Stimulated activated effector memory CD8-positive, alpha-beta T cell treated with anti-CD3 and anti-CD28 coated beads, Interleukin-12 subunit alpha, Interleukin-12 subunit beta, amount 100 ng/mL, for 72 hours (primary cell): ENCODE data around the gene PLAAT2.
"Not testable (repeated sequence)": the region's sequence is repeated elsewhere in the genome, so short reads cannot be mapped to it uniquely, and the experiment has no call there.

Experiments
- ATAC-seq: fragments of 150-1000 bp; cut with Tn5 transposase; 2 replicates; pipeline ENCODE4 v1.10.0; 2021
- DNase-seq, 2 donors: peaks; one replicate each; pipeline ENCODE4 v3.0.0; 2021 to 2022; ENCODE audit warnings: low spot score in 2 of 2
- H3K27ac Mint-ChIP-seq: one replicate; pipeline ENCODE4 v1.8.0; 2022; ENCODE audit warnings: mild to moderate bottlenecking, mixed read lengths
- H3K36me3 Mint-ChIP-seq: one replicate; pipeline ENCODE4 v1.8.0; 2022; ENCODE audit warnings: mild to moderate bottlenecking, mixed read lengths
- H3K4me1 Mint-ChIP-seq: one replicate; pipeline ENCODE4 v1.8.0; 2022; ENCODE audit warnings: mixed read lengths
- H3K4me3 Mint-ChIP-seq: one replicate; pipeline ENCODE4 v1.8.0; 2022; ENCODE audit warnings: mild to moderate bottlenecking, mixed read lengths
- H3K9me3 Mint-ChIP-seq: one replicate; pipeline ENCODE4 v1.8.0; 2022; ENCODE audit warnings: mixed read lengths

Gene PLAAT2

DNA sequence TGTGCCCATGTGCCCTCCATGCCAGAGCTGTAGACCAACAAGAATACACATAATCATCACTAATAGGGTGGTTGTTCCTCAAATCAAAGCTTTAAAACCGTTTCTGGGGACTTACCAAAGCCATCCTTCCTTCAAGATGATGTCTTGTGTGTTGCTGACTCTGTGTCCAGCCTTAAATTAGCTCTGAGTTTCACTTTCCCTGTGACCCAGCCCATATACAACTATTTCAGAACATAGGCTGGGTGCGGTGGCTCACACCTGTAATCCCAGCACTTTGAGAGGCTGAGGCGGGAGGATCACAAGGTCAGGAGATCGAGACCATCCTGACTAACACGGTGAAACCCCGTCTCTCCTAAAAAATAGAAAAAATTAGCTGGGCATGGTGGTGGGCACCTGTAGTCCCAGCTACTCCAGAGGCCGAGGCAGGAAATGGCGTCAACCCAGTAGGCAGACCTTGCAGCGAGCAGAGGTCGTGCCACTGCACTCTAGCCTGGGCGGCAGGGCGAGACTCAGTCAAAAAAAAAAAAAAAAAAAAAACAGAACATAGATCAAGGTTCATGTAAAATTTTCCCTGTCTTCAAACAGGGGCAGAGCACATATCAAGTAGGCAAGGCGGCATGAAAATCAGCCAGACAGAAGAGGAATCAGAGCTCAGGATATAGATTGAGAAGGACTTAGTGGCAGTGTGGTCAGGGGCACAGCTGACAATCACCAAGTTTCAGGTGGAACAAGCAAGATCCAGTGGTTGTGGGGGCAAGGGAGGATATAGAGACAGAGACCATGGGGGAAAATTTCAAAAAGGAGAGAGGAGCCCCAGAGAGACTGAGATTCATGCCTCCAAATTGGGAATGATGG, at the start of gene PLAAT2:
Gene PLAAT2, minus strand, starts transcription at position 179 of the 855 bp plus-strand sequence. Its CDS starts 55 bp downstream, at position 124.
- no peak within 1 kb of the TSS for H3K27ac Mint-ChIP-seq
- H3K36me3 Mint-ChIP-seq: peaks cover 11% of the 10 kb centered on the region
- DNase-seq (peak in 1 of 2 donors; percentile 23), ATAC-seq (no peak)
- H3K4me3 Mint-ChIP-seq: peak within 1 kb of the TSS; percentile 15
- H3K9me3 Mint-ChIP-seq: no peaks in the 10 kb centered on the region
- peaks cover 49% of the 10 kb centered on the region for H3K4me1 Mint-ChIP-seq

DNA sequence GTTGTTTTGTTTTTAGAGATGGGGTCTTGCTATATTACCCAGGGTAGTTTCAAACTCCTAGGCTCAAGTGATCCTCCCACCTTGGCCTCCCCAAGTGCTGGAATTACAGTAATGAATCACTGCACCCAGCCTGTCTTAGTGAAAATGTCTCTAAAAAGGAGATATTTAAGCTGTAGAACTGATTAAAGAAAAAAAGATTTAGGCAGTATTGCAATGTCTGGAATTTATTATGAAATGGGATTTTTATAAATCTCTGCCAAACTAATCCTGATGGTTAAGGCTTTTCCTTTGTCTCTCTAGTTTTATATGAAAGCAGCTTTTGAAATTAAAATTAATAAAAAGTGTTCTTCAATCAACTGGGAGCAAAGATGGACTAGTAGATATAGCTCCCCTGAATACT, 49.0 kb upstream of the PLAAT2 start:
- Mint-ChIP-seq H3K36me3 (no peaks in the 10 kb centered on the region), H3K4me1 (peaks cover 35% of the 10 kb centered on the region), H3K4me3 (no peak overlapping the region), H3K27ac (no peak overlapping the region), H3K9me3 (no peaks in the 10 kb centered on the region)
- ATAC-seq (no peak), DNase-seq (no peak)

DNA sequence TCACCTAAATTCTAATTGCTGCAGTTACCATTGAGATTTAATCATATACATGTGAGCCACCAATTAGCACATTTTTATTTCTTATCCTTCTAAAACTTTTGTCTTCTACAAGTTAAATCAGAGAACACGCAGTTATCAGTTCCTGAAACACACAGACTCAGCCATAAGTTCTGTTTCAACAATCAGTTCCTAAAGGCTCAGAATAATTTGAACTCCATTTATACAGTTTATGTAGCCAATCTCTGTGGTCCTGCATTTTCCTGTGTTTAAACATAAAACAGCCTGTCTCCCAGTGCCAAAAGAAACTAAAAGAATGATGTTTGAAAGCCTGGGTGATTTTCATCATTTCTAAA, 48.2 kb upstream of the PLAAT2 start:
- no peaks in the 10 kb centered on the region for H3K36me3 Mint-ChIP-seq
- no peaks in the 10 kb centered on the region for H3K9me3 Mint-ChIP-seq
- H3K4me3 Mint-ChIP-seq: no peak overlapping the region
- ATAC-seq: no peak
- no peak overlapping the region for H3K27ac Mint-ChIP-seq
- DNase-seq: no peak
- H3K4me1 Mint-ChIP-seq: peaks cover 43% of the 10 kb centered on the region

DNA sequence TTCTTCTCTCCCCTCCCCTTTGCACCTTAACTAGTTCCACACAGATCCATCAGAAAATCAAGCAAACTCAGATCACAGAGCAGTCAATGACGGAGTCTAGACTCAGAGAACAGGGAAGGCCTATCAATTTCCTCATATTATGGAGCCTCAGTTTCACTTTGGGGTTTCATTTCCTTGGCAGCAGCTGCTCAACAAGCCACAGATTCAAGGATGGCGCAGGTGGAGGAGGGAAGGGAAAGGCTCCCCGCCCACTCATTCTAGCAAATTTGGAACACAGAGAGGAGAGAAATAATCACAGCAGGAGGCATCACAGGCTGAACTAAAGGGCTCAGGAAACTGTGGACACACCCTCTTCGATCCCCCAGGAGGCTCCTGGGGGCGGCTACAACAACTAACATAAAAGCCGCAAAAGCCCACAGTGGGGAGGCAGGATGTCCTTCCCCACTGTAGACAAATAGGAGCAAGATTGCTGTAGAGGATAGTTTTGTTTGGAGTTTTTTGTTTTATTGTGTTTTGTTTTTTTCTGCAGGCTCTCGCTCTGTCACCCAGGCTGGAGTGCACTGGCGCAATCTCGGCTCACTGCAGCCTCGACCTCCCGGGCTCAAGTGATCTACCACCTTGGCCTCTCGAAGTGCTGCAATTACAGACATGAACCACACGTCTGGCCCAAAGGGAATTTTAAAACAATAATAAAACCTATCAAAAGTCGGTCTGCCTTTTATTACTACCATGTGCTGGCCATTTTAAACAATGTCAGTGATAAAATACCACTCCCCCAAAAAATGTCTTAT, 47.6 kb upstream of the PLAAT2 start:
- DNase-seq (no peak), ATAC-seq (no peak)
- H3K36me3 Mint-ChIP-seq: no peaks in the 10 kb centered on the region
- H3K4me3 Mint-ChIP-seq: no peak overlapping the region
- no peaks in the 10 kb centered on the region for H3K9me3 Mint-ChIP-seq
- H3K27ac Mint-ChIP-seq: peak overlapping the region; percentile 84
- H3K4me1 Mint-ChIP-seq: peaks cover 45% of the 10 kb centered on the region

DNA sequence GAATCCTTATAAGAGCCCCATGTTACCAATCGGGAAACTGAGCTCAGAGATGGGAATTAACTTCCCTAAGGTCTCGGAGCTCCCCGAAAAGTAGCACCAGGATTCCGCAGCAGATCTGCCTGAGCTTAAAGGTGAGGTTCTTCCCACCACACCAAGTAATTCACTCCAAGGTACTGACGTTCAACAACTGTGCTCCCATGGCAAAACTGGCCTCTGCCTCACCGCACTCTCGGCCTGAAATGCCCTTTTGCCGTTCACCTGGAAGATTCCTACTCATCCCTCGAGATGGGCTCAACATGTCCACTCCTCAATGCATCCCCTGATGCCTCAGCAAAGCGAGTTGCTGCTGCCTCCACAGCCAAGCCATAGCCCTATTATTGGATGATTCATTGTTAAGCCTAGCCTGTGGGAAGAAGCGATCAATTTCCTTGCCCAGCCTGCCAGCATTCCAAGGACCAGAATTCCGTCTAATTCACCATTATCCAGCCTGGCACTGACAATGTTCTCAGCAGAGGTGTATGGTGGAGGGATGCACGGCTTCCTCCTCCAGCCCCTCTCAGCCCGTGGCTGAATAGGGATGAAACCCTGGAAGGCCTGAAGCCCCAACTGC, 46.9 kb upstream of the PLAAT2 start:
- Mint-ChIP-seq H3K4me3 (no peak overlapping the region), H3K27ac (peak overlapping the region; percentile 84), H3K36me3 (no peaks in the 10 kb centered on the region), H3K4me1 (peaks cover 45% of the 10 kb centered on the region), H3K9me3 (no peaks in the 10 kb centered on the region)
- DNase-seq (no peak), ATAC-seq (no peak)

DNA sequence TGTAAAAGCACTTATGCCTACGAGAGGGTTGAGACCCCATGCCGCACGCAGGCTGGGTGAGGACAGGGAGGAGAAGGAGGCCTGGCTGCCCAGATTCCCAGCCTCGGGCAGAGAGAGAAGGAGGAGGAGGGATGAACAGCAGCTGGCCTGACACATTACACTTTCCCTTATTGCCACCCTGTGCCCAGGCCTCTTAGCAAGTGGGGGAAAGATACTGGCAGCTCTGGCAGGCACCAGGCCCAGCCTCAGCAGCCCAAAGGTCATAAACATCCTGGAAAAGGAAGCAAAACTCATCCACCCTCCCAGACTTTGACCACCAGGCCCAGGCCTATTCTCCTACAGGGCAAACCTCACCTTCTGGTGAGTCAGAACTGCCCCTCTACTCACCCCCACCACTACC, 46.4 kb upstream of the PLAAT2 start:
- no peaks in the 10 kb centered on the region for H3K36me3 Mint-ChIP-seq
- H3K4me1 Mint-ChIP-seq: peaks cover 45% of the 10 kb centered on the region
- no peaks in the 10 kb centered on the region for H3K9me3 Mint-ChIP-seq
- H3K4me3 Mint-ChIP-seq: no peak overlapping the region
- no peak for ATAC-seq
- DNase-seq: no peak
- H3K27ac Mint-ChIP-seq: peak overlapping the region; percentile 84

DNA sequence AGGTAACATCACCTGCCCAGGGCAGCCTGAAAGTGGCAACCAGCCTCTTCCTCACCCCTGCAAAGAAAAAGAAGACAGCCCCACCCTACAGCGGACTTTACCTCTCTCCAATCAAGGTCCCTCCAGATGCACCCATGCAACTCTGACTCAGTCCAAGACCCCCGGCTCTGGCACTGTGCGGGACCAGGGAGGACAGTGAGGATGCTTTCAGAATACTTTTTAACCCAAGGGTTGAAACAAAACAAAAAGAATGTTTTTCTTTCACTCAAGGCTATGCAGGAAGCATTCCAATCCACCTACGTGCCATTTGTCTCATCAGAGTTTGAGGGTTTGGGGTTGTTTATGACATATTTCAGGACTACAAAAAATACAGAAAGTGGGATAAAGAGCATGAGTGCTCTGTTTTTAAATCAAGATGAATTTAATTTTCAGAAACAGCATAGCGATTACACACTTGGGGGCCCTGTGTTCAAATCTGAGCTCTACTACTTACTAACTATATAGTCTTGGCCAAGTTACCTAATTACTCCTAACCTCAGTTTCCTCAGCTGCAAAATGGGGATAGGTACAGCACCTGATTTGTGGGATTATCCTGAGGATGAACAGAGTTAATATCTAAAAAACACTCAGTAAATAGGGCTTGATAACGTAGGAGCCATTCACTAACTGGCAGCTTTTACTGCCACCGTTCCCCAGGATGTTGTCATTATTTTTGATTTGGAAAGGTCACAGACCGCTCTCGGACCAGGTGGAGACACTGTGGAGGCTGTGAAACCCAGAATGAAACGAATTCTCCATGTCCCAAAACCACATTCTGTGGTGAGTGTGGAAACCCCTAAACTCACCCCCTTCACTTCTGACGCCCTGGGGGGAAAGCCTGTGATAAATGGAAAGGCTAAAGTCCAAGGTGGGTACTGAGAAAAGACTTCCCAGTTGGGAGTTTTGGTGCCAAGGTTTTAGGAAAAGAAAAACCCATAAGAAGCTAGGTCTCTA, 45.5 kb upstream of the PLAAT2 start:
- ATAC-seq: no peak
- Mint-ChIP-seq H3K4me1 (peaks cover 47% of the 10 kb centered on the region), H3K36me3 (no peaks in the 10 kb centered on the region), H3K4me3 (no peak overlapping the region), H3K9me3 (no peaks in the 10 kb centered on the region), H3K27ac (peak overlapping the region; percentile 84)
- DNase-seq: no peak

DNA sequence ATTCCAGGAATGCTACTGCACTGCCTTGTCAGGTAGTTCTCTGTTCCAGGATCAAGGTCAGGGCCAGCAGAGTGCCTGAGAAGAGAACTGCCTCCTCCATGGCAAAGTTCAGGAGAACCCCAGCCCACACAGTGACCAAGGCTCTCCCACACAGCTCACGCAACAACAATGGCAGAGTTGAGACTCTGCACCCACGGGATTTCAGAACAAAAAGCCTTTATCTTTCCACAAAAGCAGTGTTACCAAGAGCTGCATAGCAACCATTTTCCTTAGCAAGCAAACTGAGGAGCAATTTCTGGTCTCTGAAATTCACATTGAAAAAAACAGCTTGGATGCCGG, 40.0 kb upstream of the PLAAT2 start:
- Mint-ChIP-seq H3K36me3 (no peaks in the 10 kb centered on the region), H3K4me3 (no peak overlapping the region), H3K9me3 (no peaks in the 10 kb centered on the region), H3K27ac (no peak overlapping the region), H3K4me1 (peaks cover 26% of the 10 kb centered on the region)
- ATAC-seq (no peak), DNase-seq (no peak)

DNA sequence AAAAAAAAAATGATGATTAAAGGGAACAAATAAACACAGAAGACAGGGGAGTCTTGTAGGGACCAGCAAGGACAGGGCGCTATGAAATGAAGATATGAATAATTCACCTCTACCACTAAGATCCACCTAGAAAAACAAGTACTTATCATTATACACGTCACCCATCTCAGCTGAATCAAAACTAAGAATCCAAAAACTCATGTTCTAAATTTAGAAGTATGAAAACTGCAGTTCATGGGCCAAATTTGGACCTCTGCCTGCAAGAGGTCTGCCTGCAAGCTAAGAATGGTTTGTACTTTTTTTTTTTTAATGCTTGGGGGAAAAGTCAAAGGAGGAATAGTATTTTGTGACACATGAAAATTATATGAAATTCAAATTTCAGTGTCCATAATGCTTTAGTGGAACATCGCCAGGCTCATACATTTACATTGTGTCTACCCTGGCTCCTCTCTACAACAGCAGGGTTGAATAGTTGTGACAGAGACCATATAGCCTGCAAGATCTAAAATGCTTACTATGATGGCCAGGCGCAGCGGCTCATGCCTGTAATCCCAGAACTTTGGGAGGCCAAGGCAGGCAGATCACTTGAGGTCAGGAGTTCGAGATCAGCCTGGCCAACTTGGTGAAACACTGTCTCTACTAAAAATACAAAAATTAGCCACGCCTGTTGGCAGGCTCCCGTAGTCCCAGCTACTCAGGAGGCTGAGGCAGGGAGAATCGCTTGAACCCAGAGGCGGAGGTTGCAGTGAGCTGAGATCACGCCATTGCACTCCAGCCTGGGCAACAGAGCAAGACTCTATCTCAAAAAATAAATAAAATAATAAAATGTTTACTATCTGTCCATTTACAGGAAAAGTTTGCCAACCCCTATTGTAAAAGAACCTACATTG, 39.4 kb upstream of the PLAAT2 start:
- H3K4me1 Mint-ChIP-seq: peaks cover 23% of the 10 kb centered on the region
- not testable (repeated sequence) for H3K9me3 Mint-ChIP-seq, DNase-seq, ATAC-seq, H3K27ac Mint-ChIP-seq, H3K36me3 Mint-ChIP-seq, H3K4me3 Mint-ChIP-seq

DNA sequence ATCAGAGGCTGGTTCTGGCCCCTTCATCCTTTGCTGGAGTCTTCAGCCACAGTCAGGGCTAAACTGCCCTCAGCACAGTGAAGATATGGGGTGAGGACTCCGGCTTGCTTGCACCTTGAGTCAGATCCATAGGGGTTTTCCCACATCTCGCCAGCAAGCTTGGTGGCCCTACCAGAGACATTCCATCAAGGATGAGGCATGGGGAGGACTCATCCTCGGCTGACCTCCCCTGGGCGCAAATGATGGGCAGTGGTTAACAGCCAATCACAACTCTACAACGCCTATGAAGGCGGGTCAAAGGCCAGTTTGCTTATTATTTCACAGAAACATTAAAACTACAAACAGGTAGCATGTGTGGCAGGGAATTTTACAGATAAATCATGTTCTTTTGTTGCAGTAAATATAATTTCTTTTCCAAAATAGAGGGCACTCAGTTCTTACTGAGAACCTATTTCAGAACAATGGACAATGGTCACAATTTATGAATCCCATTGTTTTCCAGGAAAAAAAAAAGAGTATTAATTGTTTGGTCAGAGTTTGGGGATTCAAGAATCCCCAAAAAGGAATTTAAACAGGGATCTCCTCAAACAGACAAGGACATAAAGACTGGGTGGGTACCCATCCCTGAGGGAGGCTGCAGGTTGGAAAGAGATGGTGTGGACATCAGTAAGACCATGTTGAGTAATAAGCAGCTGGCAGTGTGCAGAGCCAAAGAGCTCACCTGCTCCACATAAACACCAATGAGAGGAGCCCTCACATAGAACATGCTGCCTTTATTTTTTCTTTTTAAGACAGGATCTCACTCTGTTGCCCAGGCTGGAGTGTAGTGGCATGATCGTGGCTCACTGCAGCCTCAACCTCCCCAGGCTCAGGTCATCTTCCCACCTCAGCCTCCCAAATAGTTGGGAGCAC, 36.3 kb upstream of the PLAAT2 start:
- ATAC-seq (no peak), DNase-seq (no peak)
- Mint-ChIP-seq H3K4me3 (no peak overlapping the region), H3K4me1 (peaks cover 10% of the 10 kb centered on the region), H3K9me3 (no peaks in the 10 kb centered on the region), H3K27ac (no peak overlapping the region), H3K36me3 (peaks cover 30% of the 10 kb centered on the region)

DNA sequence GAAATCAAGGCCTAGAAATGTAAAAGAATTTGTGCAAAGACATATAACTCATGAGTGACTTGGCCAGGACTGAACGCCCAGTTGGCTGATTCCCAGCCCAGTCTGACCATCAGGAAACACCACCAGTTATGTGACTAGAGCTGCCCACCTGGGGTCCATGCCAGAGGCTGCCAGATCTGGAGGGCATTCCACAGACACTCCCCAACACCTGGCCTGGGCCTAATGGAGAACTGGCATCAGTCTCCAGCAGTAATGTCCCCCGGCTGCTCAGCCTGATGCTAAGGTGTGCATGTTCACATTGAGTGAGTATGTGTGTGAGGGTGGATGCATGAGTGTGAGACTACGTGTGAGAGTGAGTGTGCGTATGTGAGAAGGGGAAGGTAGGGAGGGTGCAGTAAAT, 35.4 kb upstream of the PLAAT2 start:
- peaks cover 30% of the 10 kb centered on the region for H3K36me3 Mint-ChIP-seq
- no peak overlapping the region for H3K4me3 Mint-ChIP-seq
- no peak for ATAC-seq
- peak overlapping the region; percentile 6 for H3K27ac Mint-ChIP-seq
- DNase-seq: no peak
- no peaks in the 10 kb centered on the region for H3K9me3 Mint-ChIP-seq
- peaks cover 7% of the 10 kb centered on the region for H3K4me1 Mint-ChIP-seq

DNA sequence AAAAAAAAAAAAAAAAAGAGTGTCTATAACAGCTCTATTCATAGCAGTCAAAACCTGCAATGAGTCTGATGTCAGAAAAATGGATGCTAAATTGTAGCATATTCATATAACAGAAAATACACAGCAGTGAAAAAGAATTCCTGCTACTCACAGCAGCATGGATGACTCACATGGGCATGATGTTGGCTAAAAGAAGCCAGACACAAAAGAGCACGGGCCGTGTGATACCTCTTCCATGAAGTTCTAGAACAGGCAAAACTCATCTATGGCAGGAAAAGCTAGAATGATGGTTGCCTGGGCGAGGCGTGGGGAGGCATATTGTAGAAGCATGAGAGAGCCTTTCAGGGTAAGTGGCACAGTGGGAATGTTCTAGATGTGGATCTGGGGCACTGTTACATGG, 32.1 kb upstream of the PLAAT2 start:
- DNase-seq: no peak
- no peak overlapping the region for H3K27ac Mint-ChIP-seq
- no peaks in the 10 kb centered on the region for H3K9me3 Mint-ChIP-seq
- H3K4me3 Mint-ChIP-seq: no peak overlapping the region
- no peak for ATAC-seq
- peaks cover 6% of the 10 kb centered on the region for H3K4me1 Mint-ChIP-seq
- peaks cover 33% of the 10 kb centered on the region for H3K36me3 Mint-ChIP-seq

DNA sequence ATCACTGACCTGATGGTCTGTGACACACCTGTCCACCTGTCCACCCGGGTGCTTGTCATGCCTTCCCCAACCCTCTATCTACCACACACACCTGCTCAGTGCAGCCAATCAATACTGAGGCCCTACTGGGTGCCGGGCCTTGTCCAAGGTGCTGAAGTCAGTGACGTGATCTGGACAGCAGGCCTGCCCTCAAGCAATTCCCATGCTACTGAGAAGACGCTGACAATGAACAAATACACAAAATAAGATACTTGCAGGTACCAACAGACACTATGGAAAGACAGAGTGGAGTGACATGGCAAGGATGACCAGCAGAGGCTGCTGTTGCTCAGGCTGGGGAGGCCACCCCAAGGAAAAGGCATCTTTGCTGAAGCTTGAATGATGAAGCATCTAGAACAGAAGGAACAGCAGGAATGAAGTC, 29.8 kb upstream of the PLAAT2 start:
- Mint-ChIP-seq H3K9me3 (no peaks in the 10 kb centered on the region), H3K4me3 (no peak overlapping the region), H3K27ac (no peak overlapping the region), H3K4me1 (peaks cover 6% of the 10 kb centered on the region), H3K36me3 (peaks cover 53% of the 10 kb centered on the region)
- ATAC-seq (no peak), DNase-seq (no peak)
